GM19035 (cell line): ENCODE data around the gene GSTA2.
"Not testable (repeated sequence)": the region's sequence is repeated elsewhere in the genome, so short reads cannot be mapped to it uniquely, and the experiment has no call there.

Experiments
- ATAC-seq: cut with Tn5 transposase; IDR thresholded peaks from one replicate; pipeline ENCODE4 v1.9.1; 2021; ENCODE audit not compliant: unreplicated experiment

Gene GSTA2

DNA sequence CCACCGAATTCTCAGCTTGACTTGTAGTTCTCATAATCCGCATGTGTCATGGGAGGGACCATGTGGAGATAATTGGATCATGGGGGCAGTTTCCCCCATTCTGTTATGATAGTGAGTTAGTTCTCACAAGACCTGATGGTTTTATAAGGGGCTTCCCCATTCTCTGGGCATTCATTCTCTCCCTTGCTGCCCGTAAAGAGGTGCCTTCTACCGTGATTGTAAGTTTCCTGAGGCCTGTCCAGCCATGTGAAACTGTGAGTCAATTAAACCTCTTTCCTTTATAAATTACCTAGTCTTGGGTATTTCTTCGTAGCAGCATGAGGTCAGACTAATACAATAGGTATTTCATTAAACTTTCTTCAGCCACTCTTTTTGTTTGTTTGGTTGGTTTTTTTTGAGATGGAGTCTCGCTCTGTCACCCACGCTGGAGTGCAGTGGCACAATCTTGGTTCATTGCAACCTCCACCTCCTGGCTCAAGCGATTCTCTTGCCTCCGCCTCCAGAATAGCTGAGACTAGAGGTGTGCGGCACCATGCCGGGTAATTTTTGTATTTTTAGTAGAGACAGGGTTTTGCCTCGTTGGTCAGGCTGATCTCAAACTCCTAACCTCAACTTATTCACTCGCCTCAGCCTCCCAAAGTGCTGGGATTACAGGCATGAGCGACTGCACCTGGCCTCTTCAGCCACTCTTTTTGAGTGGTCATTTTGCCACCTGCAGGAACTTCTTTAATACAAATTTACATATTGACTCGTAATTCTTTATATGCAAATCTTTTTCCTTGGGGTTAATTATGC is 36.3 kb downstream of the GSTA2 start:
- ATAC-seq, result no peak

DNA sequence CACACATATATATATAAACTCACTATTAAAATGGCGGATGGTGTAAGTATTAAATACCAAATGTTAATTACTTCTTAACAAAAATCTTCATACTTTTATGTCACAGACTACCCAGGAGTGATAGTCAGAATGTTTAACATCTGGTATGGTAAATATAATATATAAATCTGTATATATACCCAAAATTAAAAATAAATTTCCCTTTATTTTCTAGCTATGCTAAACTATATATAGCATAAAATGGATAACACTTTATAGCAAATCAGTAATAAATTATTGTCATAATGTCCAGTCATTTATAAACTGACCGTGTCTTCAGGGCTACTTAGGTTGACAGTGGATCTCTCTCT is 37.1 kb downstream of the GSTA2 start:
- ATAC-seq, result no peak

DNA sequence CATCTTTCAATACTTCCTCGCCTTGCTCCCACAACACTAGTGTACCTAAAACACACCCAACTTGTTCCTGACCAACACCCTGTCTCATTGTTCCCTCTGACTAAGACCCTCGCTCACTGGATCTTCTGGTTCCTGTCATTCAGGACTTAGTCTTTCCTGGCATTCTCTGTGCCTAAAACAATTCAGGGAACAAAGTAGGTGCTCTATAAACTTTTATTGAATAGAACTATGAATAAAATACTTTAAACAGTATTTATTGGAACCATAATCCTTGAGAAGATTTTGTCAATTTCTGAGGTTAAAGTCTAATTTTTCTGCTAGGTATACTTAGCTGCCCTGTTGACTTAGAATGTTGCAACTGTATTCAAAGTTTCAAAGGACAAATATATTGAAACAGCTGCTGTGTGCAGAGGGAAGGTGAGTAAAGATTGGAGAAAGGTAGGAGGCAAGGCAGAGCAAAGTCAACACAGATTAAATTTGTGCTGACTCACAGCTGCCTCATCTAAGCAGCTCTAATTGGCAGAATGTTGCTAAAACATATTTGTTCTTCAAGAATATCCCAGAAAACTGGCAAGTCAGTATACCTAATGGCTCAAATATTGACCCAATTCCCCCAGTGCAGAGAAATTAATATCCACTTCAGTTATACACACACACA is 37.6 kb downstream of the GSTA2 start:
- ATAC-seq, result no peak

DNA sequence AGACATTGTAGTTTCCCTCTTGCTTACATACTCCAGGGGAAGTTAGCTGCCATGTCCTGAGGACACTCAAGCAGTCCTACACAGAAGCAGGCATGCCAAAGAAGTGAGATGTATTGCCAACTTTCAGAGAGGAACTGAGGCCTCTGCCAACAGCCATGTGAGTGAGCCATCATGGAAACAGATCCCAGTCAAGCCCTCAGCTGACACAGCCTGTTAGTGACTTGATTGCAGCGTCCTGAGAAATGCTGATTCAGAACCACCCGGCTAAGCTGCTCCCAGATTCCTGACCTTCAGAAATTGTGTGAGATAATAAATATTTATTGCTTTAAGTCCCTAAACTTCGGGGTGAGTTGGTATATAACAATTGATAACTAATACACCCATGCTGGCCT is 38.1 kb downstream of the GSTA2 start:
- ATAC-seq, result no peak

DNA sequence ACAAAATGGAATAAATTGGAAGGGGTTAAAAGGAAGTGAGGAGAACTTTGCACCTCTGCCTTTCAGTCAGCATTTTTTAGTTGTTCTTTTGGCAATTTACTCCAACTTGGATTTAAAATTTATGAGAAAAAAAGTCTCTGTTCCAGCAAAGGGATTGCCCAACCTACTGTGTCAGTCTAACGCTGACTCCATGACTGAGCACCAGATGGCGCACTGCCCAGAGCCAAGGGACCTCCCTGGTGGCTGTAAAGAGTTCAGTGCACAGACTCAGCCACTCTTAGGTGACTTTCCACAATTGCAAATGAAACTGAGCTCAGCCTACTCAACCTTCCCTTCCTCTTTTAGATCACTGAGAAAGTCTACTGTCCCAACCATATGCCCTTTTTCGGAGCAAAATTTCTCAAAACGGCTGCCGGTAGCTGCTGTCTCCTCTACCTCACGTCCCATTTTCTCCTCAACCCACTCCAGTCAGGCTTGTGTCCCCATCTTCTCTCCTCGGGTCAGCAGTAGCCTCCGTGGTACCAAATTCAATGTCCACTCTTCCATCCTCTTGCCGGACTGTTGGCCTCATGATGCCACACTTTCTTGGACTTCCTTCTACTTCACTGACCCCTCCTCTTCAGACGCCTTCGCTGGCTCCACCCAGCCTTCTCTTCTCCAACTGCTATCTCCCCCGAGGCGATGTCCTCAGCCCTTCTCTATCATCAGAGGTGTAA is 38.7 kb downstream of the GSTA2 start:
- peak; percentile 100 for ATAC-seq

DNA sequence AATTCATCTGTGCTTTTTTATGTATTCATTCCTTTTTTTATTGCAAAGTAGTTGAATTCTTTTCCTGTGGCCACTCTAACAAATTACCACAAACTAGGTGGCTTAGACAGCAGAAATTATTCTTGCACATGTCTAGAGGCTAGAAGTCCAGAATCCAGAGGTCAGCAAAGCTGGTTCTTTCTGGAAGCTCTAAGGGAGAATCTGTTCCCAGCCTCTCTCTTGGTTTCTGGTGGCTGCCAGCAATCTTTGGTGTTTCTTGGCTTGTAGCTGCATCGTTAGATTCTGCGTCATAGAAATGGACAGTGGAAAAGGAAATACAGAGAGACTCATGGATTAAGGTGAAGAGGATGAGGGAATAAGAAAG is 39.3 kb downstream of the GSTA2 start:
- no peak for ATAC-seq

DNA sequence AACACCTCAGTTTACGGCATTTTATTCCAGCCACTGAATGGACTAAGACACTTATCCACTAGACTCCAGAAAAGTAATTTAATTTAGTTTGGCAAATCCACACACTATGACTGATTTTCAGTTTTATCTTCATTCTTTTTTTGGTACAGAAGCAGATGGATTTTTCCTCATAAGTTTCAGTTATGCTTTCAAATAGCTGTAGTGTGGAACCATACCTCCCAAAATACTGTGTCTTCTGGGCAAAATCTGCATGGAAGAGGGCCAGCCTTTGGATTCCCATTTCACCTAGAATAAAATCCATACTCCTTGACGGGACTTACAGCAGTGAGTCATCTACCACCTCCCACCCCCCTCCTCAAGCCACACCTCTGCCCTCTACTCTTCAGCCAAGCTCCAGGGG is 43.0 kb downstream of the GSTA2 start:
- no peak for ATAC-seq

DNA sequence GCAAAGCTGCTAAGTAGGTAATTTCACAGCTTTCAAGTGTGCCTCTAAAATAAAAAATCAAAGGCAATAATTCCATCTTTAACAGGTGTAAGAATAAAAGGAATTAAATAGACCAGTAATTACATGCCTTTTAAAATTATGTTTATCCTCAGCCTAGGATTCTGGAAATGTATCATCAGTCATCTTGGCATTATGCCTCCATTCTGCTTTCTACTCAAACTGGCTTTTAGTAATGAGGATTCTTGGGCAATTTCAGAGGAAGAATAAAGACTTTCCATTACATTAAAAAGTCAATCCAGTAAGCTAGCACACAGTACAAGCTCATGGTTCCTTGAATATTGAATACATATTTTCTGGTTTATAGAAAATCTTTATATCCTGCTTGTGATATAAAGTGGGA is 44.7 kb downstream of the GSTA2 start:
- no peak for ATAC-seq

DNA sequence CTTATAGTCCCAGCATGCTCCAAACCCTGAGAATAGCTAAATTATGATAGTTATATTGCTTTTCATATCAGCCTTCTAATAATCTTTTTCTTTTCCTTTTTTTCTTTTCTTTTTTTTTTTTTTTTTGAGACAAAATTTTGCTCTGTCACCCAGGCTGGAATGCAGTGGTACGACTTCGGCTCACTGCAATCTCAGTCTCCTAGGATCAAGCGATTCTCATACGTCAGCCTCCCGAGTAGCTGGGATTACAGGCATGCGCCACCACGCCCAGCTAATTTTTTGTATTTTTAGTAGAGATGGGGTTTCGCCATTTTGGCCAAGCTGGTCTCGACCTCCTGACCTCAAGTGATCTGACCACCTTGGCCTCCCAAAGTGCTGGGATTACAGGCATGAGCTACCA is 48.5 kb downstream of the GSTA2 start:
- ATAC-seq, result not testable (repeated sequence)

DNA sequence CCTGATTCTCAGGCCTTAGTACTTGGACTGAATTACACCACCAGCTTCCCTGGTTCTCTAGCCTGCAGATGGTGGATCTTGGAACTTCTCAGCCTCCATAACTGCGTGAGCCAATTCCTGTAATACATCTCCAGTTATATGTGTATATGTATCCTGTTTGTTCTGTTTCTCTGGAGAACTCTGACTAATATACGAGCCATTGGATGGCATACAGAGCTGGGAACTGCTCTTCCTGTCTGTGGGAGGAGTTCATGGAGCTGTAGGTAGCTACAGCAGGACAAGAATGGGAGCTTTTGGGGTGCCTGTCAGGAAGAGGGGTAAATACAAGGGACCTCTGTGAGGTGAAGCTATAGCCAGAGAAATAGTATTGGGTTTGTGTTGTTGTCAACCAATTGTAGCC is 51.1 kb downstream of the GSTA2 start:
- ATAC-seq, result no peak

DNA sequence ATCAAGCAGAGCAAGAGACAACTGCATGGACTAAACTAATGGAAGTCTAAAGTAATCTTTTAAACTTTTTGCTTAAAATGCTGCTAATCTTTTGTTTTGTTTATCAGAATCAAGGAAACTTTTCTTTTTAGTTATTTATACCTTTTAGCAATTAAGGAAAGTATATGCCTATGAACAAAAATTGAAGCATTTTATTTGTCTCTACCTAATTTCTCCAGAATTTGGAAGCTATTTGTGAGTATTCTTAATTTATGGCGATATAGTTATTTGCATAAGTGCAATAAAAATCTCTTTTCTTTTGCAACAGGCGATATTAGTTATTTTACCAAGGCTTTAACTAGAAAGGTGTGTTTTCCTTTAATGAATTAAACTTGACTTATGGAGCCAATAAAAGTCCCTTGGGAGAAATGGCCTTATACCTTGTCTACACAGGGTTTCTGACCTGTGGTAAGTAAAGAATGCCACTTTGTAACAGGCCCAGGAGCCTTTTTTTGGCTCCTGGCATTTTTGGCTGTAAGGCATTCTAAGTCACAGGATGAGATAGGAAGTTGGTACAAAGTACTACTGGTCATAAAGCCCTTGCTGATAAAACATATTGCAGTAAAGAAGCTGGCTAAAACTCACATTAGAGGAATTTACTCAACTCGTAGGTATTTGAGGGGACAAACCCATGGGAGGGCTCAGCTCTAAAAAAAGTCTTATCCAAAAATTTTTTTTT is 55.2 kb downstream of the GSTA2 start:
- ATAC-seq, result no peak

DNA sequence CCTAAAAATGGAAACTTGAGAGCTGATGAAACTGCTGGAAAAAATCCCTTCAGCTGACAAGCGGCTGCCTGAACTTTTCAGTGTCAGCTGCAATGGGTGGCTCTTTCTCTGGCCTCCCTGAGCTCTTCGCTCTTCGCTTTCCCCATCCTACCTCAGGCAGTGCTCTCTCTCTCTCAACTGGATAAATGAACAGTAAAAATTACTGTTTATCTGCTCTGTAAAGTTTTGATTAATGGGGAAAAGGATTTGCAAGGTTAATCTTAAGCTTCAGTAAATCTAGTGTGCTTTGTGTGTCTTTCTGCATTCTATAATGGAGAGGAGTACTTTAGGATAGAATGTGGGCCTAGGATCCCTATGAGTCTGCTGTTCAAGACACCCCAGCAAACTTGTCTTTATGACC is 57.3 kb downstream of the GSTA2 start:
- no peak for ATAC-seq

DNA sequence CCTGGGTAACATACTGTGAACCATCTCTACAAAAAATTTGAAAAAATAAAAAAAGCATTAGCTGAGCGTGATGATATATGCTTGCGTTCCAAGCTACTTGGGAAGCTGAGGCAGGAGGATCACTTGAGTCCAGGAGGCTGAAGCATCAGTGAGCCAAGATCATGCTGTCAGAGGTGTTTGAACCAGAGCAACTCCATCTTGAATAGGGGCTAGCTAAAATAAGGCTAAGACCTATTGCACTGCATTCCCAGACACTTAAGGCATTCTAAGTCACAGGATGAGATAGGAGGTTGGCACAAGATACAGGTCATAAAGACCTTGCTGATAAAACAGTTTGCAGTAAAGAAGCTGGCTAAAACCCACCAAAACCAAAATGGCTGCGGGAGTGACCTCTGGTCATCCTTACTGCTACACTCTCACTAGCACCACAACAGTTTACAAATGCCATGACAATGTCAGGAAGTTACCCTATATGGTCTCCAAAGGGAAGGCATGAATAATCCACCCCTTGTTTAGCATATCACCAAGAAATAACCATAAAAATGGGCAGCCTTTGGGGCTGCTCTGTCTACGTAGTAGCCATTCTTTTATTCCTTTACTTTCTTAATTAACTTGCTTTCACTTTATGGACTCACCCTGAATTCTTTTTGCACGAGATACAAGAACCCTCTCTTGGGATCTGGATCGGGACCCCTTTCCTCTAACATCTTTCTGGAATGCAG is 58.3 kb downstream of the GSTA2 start:
- ATAC-seq, result not testable (repeated sequence)

DNA sequence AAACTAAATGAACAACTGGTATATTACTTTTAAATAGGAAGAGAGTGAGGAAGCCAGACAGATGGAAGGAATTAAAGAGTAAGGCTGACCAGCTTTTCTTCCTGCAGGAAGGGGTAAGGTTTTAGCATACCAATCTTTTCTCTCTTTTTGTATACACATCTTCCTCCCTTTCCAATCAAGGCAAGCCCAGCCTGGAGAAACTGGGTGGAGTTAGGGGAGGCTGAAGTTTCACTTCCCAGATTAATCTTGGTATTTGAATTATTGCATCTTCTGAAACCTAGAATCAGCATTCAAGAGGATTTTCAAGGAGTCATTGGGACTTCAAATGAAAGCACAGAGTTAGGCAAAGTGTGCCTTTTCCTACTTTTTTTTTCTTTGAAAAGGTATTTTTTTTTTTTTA is 59.2 kb downstream of the GSTA2 start:
- ATAC-seq, result no peak
